ENCODE data around the gene ZNHIT2.

DNA sequence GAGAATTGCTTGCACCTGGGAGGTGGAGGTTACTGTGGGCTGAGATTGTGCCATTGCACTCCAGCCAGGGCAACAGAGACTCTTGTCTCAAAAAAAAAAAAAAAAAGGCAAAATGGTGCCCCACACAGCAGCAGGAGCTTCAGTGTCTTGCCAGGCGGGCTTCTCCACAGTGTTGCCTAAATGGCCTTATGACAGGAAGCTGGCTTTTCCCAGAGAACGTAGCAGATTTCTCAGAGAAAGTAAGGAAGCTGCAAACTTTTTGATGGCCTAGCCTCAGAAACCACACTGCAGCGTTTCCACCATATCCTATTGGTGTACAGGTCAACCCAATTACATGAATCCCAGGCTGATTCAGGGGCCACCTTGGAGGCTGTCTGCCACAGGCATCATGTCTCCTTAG is 39.8 kb upstream of the ZNHIT2 start:
- TF ChIP-seq YY1 (IDR thresholded peaks at IDR 0.05; ENCODE audit: low read depth) = no peak
- TF ChIP-seq, protein P1, sequence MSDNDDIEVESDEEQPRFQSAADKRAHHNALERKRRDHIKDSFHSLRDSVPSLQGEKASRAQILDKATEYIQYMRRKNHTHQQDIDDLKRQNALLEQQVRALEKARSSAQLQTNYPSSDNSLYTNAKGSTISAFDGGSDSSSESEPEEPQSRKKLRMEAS (IDR thresholded peaks at IDR 0.05) = no peak
- no peak for TF ChIP-seq FOXM1 (IDR thresholded peaks at IDR 0.05; ENCODE audit: borderline replicate concordance, low read depth)
